Measurements from ENCODE around the gene USP47.

DNA sequence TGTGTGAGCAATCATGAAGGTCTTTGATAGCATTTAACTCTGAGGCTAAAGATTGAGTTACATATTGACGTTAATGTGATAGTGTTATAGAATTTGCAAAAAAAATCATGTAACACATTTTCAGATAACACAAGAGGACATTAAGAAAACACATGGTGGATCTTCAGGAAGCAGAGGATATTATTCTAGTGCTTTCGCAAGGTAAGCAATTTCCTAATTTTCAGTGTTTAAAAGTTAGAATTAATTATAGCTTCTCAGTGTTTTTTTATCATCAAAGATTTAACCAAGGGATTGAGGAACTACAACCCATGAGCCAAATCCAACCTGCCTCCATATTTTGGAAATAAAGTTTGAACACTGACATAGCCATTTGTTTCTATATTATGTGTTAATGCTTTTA, 88.1 kb downstream of the USP47 start:
- TF ChIP-seq CTCF (IDR thresholded peaks at IDR 0.05; ENCODE audit: borderline replicate concordance, extremely low read depth, low read length, poor library complexity, severe bottlenecking) (no peak), EZH2 (IDR thresholded peaks at IDR 0.05; ENCODE audit: borderline replicate concordance, low read depth, low read length, severe bottlenecking) (no peak)
